Spleen (tissue), 11 donors: ENCODE results near the gene ADD1. TPM values are rescaled to one million over a fixed set of nuclear protein-coding genes. Genes with fewer than 3 reads are reported as not detected.

Experiments used
- DNase-seq: peaks from one replicate; pipeline ENCODE4 v3.0.0-alpha.2; 2020
- H3K27ac ChIP-seq, 8 donors: fragments of 200-600 bp; sonication (generic) in 7 of 8; 1 replicate in 4 of 8; 2 replicates in 4 of 8; pipeline versions ENCODE4 v1.5.0 to v1.8.0; 2016 to 2021; ENCODE audit warnings: inconsistent platforms in 4 of 8, mild to moderate bottlenecking in 4 of 8, moderate library complexity in 1 of 8
- H3K27me3 ChIP-seq, 7 donors: fragments of 200-600 bp; sonication (generic) in 6 of 7; replicated peaks in 1 of 7; 1 replicate in 4 of 7; 2 replicates in 3 of 7; pipeline versions ENCODE4 v1.5.0 to v1.8.0; 2016 to 2021; ENCODE audit warnings: inconsistent platforms in 3 of 7, mild to moderate bottlenecking in 1 of 7
- H3K36me3 ChIP-seq, 6 donors: fragments of 200-600 bp; sonication (generic) in 5 of 6; 1 replicate in 4 of 6; 2 replicates in 2 of 6; pipeline versions ENCODE4 v1.5.0 to v1.8.0; 2016 to 2021; ENCODE audit warnings: inconsistent platforms in 2 of 6
- H3K4me1 ChIP-seq, 6 donors: fragments of 200-600 bp; sonication (generic) in 5 of 6; 1 replicate in 3 of 6; 2 replicates in 3 of 6; pipeline versions ENCODE4 v1.5.0 to v1.8.0; 2016 to 2021; ENCODE audit warnings: inconsistent platforms in 3 of 6
- H3K4me3 ChIP-seq, 8 donors: fragments of 200-600 bp; sonication (generic) in 7 of 8; 1 replicate in 4 of 8; 2 replicates in 4 of 8; pipeline versions ENCODE4 v1.5.0 to v1.8.0; 2016 to 2021; ENCODE audit warnings: inconsistent platforms in 4 of 8, mild to moderate bottlenecking in 4 of 8, moderate library complexity in 2 of 8
- H3K9me3 ChIP-seq, 8 donors: fragments of 200-600 bp; sonication (generic) in 7 of 8; 1 replicate in 4 of 8; 2 replicates in 4 of 8; pipeline versions ENCODE4 v1.5.0 to v1.8.0; 2016 to 2021; ENCODE audit warnings: inconsistent platforms in 4 of 8
- CTCF ChIP-seq, 11 experiments: fragments of 200-600 bp in 7 of 11; fragments of 450-650 bp in 4 of 11; sonication (generic) in 4 of 11; IDR thresholded peaks in 8 of 11; conservative IDR thresholded peaks in 3 of 11; 1 replicate in 7 of 11; 2 replicates in 4 of 11; pipeline versions ENCODE4 v1.4.0 to v1.8.0; 2016 to 2021; ENCODE audit warnings: antibody characterized with exemption in 11 of 11, inconsistent platforms in 4 of 11, mild to moderate bottlenecking in 1 of 11
- POLR2A ChIP-seq, 3 donors: fragments of 450-650 bp; IDR thresholded peaks; one replicate each; pipeline ENCODE4 v1.5.1; 2017; ENCODE audit warnings: antibody characterized with exemption in 3 of 3, mild to moderate bottlenecking in 1 of 3
- POLR2AphosphoS5 ChIP-seq, 3 donors: sonication (generic); formaldehyde crosslinking; IDR thresholded peaks; one replicate each; pipeline ENCODE4 v1.5.1; 2017; ENCODE audit warnings: antibody characterized with exemption in 3 of 3
- WGBS, 5 donors: extraction: QIAGEN DNeasy Blood & Tissue Kit in 3 of 5; methylation state at CpG; one replicate each; pipeline versions ENCODE4 v1.1.5 to v1.1.7; 2013 to 2018; 5-methylcytosine and 5-hydroxymethylcytosine counted together
- intact Hi-C: fragments of 100-400 bp; cut with DNase I; formaldehyde crosslinking; loops from one replicate; pipeline ENCODE4 v1.15.0; 2023; ENCODE audit warnings: low total_unique reads
- polyA plus RNA-seq, 3 donors: library from polyadenylated mRNA; stranded (reverse); fragments of 200-250 nt; gene quantifications; one replicate each; pipeline ENCODE4 v1.2.1, GENCODE V29; 2013
- total RNA-seq, 7 donors: library from RNA; depleted of rRNA in 3 of 7; stranded (reverse); fragments of >200 nt in 3 of 7; fragmentation: NEBNext Ultra II Directional in 4 of 7; extraction: Animal tissue kit (Norgen Biotek cat#: 25700) in 4 of 7; gene quantifications; one replicate each; pipeline versions ENCODE4 v1.1.0 to v1.2.1, GENCODE V29; 2016 to 2021
- donor health status: healthy with polysubstance abuse.
- donor health status: DM: no; HTN: no; CAD: no; lungs with moderate emphysema.
- donor health status: DM: no; HTN: no; CAD: no.
- donor health status: Bipolar disorder and iron deficiency.
- donor health status: healthy.
- donor health status: DM: no; HTN: no; CAD: no.
- donor health status: DM: yes; HTN: yes; CAD: no.

ADD1 gene
- total and polyA plus RNA-seq, 10 donors: 175 to 348 (median 265) TPM

GRCh38 chr4:2824329-2824835, 19.3 kb upstream of the ADD1 start:
- Histone ChIP-seq H3K9me3 (no peaks in the 10 kb centered on the region), H3K27ac (peak overlapping the region in 5 of 8 donors; percentile 22 to 54 (median 44)), H3K36me3 (peaks cover 0 to 100% (median 84%) of the 10 kb centered on the region in 6 donors), H3K4me1 (peaks cover 7 to 91% (median 50%) of the 10 kb centered on the region in 6 donors), H3K4me3 (no peak overlapping the region), H3K27me3 (no peaks in the 10 kb centered on the region)
- 80 to 86% (median 84%) methylated on average over 20 to 24 of the region's 24 CpGs for WGBS, 5 donors
- TF ChIP-seq POLR2A (IDR thresholded peaks at IDR 0.05) (no peak), CTCF (IDR thresholded peaks at IDR 0.05 in 8 of 11, conservative IDR thresholded peaks at IDR 0.05 in 3 of 11) (no peak), POLR2AphosphoS5 (IDR thresholded peaks at IDR 0.05) (peak in 1 of 3 donors; percentile 14)
- DNase-seq: peak; percentile 78
- intact Hi-C loops: no loop called here

GRCh38 chr4:2824836-2825381, 18.7 kb upstream of the ADD1 start:
- 80 to 91% (median 87%) methylated on average over 3 to 17 of the region's 17 CpGs for WGBS, 5 donors
- Histone ChIP-seq H3K36me3 (peaks cover 0 to 100% (median 90%) of the 10 kb centered on the region in 6 donors), H3K4me3 (no peak overlapping the region), H3K27ac (peak overlapping the region in 5 of 8 donors; percentile 7 to 54 (median 30)), H3K4me1 (peaks cover 2 to 91% (median 45%) of the 10 kb centered on the region in 6 donors), H3K27me3 (no peaks in the 10 kb centered on the region), H3K9me3 (no peaks in the 10 kb centered on the region)
- TF ChIP-seq POLR2A (IDR thresholded peaks at IDR 0.05) (no peak), POLR2AphosphoS5 (IDR thresholded peaks at IDR 0.05) (peak in 2 of 3 donors; percentile 37 to 73)
- intact Hi-C loops: no loop called here
- DNase-seq: peak; percentile 80

- Histone ChIP-seq H3K27me3 (no peaks in the 10 kb centered on the region), H3K9me3 (no peaks in the 10 kb centered on the region)
Measured at GRCh38 chr4:2825740-2826139, 17.9 kb upstream of the ADD1 start.

GRCh38 chr4:2827071-2827873, 16.4 kb upstream of the ADD1 start:
- Histone ChIP-seq H3K4me3 (no peak overlapping the region), H3K36me3 (peaks cover 0 to 100% (median 93%) of the 10 kb centered on the region in 6 donors), H3K4me1 (peaks cover 2 to 91% (median 53%) of the 10 kb centered on the region in 6 donors), H3K27me3 (no peaks in the 10 kb centered on the region), H3K9me3 (no peaks in the 10 kb centered on the region), H3K27ac (peak overlapping the region in 2 of 8 donors; percentile 21 to 93)
- WGBS, 5 donors: 92 to 94% (median 92%) methylated on average over 25 to 31 of the region's 31 CpGs
- no peak for TF ChIP-seq POLR2A (IDR thresholded peaks at IDR 0.05)
- peak in 2 of 3 donors; percentile 3 to 61 for TF ChIP-seq POLR2AphosphoS5 (IDR thresholded peaks at IDR 0.05)
- no peak for TF ChIP-seq CTCF (IDR thresholded peaks at IDR 0.05 in 8 of 11, conservative IDR thresholded peaks at IDR 0.05 in 3 of 11)
- intact Hi-C loops: no loop called here
- peak; percentile 68 for DNase-seq

More at GRCh38 chr4:2825740-2826139, 17.9 kb upstream of the ADD1 start:
- no peak for DNase-seq
- Histone ChIP-seq H3K36me3 (peaks cover 0 to 100% (median 91%) of the 10 kb centered on the region in 6 donors), H3K4me3 (no peak overlapping the region), H3K4me1 (peaks cover 2 to 91% (median 44%) of the 10 kb centered on the region in 6 donors), H3K27ac (peak overlapping the region in 2 of 8 donors; percentile 21 to 53)
- intact Hi-C loops: no loop called here
- WGBS, 5 donors: 76 to 95% (median 89%) methylated on average over 6 to 13 of the region's 13 CpGs
- TF ChIP-seq POLR2AphosphoS5 (IDR thresholded peaks at IDR 0.05): peak in 1 of 3 donors; percentile 65
- no peak for TF ChIP-seq POLR2A (IDR thresholded peaks at IDR 0.05)
